ENCODE data around the gene MSH2.
"Not testable (repeated sequence)": the region's sequence is repeated elsewhere in the genome, so short reads cannot be mapped to it uniquely, and the experiment has no call there.

The MSH2 gene

DNA sequence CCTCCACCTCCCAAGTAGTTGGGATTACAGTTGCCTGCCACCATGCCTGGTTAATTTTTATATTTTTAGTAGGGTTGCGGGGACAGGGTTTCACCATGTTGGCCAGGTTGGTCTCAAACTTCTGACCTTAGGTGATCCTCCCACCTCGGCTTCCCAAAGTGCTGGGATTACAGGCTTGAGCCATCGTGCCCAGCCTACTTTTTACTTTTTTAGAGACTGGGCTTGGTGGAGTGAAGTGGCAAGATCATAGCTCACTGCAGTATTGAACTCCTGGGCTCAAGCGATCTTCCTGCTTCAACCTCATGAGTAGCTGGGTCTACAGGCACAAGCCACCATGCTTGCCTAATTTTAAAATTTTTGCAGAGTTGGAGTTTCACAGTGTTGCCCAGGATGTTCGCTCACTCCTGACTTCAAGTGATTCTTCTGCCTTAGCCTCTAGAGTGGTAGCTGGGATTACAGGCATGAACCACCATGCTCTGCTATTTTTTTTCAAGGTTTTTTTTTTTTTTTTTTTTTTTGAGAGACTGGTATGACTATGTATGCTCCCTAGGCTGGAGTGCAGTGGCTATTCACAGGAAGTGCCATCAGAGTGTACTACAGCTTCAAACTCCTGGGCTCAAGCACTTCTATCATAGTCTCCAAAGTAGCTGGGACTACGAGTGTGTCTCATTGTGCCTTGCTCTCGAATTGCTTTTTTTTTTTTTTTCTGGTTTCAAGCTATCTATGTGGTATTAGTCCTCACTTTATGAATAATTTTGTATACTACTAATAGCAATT is 11.9 kb downstream of the MSH2 start:
- no peak for TF ChIP-seq CTCF (IDR thresholded peaks at IDR 0.05; ENCODE audit: low read depth, low read length, missing control alignments)
- H3K4me3 ChIP-seq (ENCODE audit: low read depth, low read length) = no peak overlapping the region
- no peak for DNase-seq (ENCODE audit: low read depth)

GRCh38 chr2:47420214-47420613 is 17.3 kb downstream of the MSH2 start:
- no peak overlapping the region for H3K4me3 ChIP-seq (ENCODE audit: low read depth, low read length)
- no peak for TF ChIP-seq CTCF (IDR thresholded peaks at IDR 0.05; ENCODE audit: low read depth, low read length, missing control alignments)
- DNase-seq (ENCODE audit: low read depth) = no peak

- not testable (repeated sequence) for DNase-seq (ENCODE audit: low read depth); H3K4me3 ChIP-seq (ENCODE audit: low read depth, low read length)
Measured at GRCh38 chr2:47420683-47421082, 17.7 kb downstream of the MSH2 start.

GRCh38 chr2:47422016-47422415 is 19.1 kb downstream of the MSH2 start:
- DNase-seq (ENCODE audit: low read depth) = no peak
- H3K4me3 ChIP-seq (ENCODE audit: low read depth, low read length) = no peak overlapping the region
- no peak for TF ChIP-seq CTCF (IDR thresholded peaks at IDR 0.05; ENCODE audit: low read depth, low read length, missing control alignments)

GRCh38 chr2:47422560-47422959 is 19.6 kb downstream of the MSH2 start:
- no peak overlapping the region for H3K4me3 ChIP-seq (ENCODE audit: low read depth, low read length)
- no peak for TF ChIP-seq CTCF (IDR thresholded peaks at IDR 0.05; ENCODE audit: low read depth, low read length, missing control alignments)
- no peak for DNase-seq (ENCODE audit: low read depth)

DNA sequence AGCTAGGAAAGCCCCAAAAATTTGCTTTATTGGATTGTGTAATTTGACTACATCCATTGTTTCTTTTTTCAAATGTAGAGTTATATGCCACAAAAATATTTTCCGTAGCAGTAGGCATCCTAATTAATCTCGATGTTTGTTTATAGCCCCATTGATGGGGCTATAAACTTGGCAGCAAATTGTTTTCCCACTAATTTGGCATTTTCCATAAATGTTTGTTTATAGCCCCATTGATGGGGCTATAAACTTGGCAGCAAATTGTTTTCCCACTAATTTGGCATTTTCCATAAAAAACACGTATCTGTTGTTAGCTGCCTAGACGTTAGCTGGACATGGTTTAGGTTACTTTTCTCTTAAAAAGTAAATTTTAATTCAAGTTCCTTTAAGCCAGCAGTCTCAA is 23.8 kb downstream of the MSH2 start:
- no peak for DNase-seq (ENCODE audit: low read depth)
- no peak for TF ChIP-seq CTCF (IDR thresholded peaks at IDR 0.05; ENCODE audit: low read depth, low read length, missing control alignments)
- H3K4me3 ChIP-seq (ENCODE audit: low read depth, low read length) = no peak overlapping the region

DNA sequence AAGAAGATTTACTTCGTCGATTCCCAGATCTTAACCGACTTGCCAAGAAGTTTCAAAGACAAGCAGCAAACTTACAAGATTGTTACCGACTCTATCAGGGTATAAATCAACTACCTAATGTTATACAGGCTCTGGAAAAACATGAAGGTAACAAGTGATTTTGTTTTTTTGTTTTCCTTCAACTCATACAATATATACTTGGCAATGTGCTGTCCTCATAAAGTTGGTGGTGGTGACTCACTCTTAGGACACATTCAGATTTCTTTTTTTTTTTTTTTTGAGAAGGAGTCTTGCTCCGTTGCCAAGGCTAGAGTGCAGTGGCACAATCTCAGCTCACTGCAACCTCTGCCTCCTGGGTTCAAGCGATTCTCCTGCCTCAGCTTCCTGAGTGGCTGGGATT is 26.8 kb downstream of the MSH2 start:
- DNase-seq (ENCODE audit: low read depth) = no peak
- TF ChIP-seq CTCF (IDR thresholded peaks at IDR 0.05; ENCODE audit: low read depth, low read length, missing control alignments) = no peak
- H3K4me3 ChIP-seq (ENCODE audit: low read depth, low read length) = no peak overlapping the region

GRCh38 chr2:47433006-47433405 is 30.1 kb downstream of the MSH2 start:
- not testable (repeated sequence) for DNase-seq (ENCODE audit: low read depth); H3K4me3 ChIP-seq (ENCODE audit: low read depth, low read length)

- H3K4me3 ChIP-seq (ENCODE audit: low read depth, low read length) = not testable (repeated sequence)
Measured at GRCh38 chr2:47433445-47433844, 30.5 kb downstream of the MSH2 start.

More at GRCh38 chr2:47433445-47433844, 30.5 kb downstream of the MSH2 start:
- not testable (repeated sequence) for DNase-seq (ENCODE audit: low read depth)

Measured in GM12864 (cell line).